Thymus (tissue), 11 donors: ENCODE results near the gene ITPKB. TPM values are rescaled to one million over a fixed set of nuclear protein-coding genes. Genes with fewer than 3 reads are reported as not detected.
"Not testable (repeated sequence)": the region's sequence is repeated elsewhere in the genome, so short reads cannot be mapped to it uniquely, and the experiment has no call there.

Experiments used
- DNase-seq, 9 donors: peaks; one replicate each; pipeline ENCODE4 v3.0.0-alpha.2; 2013; ENCODE audit warnings: low spot score in 9 of 9, low read depth in 6 of 9, missing footprints in 1 of 9
- H3K27ac ChIP-seq, 2 donors: one replicate each; pipeline ENCODE4 v1.5.1; 2013; ENCODE audit warnings: control low read depth in 1 of 2, low read depth in 1 of 2, low read length in 1 of 2, mild to moderate bottlenecking in 1 of 2, moderate library complexity in 1 of 2
- H3K27me3 ChIP-seq, 2 donors: one replicate each; pipeline ENCODE4 v1.5.1; 2013; ENCODE audit warnings: low read length in 1 of 2; ENCODE audit not compliant: control insufficient read depth in 2 of 2, insufficient read depth in 1 of 2
- H3K36me3 ChIP-seq, 2 donors: one replicate each; pipeline ENCODE4 v1.5.1; 2013; ENCODE audit warnings: low read length in 1 of 2, mild to moderate bottlenecking in 1 of 2, moderate library complexity in 1 of 2; ENCODE audit not compliant: control insufficient read depth in 2 of 2, insufficient read depth in 2 of 2
- H3K4me1 ChIP-seq, 2 donors: one replicate each; pipeline ENCODE4 v1.5.1; 2013; ENCODE audit warnings: low read length in 2 of 2; ENCODE audit not compliant: control insufficient read depth in 2 of 2, insufficient read depth in 2 of 2
- H3K4me3 ChIP-seq, 2 donors: one replicate each; pipeline ENCODE4 v1.5.1; 2013; ENCODE audit warnings: low read length in 2 of 2, control low read depth in 1 of 2, mild to moderate bottlenecking in 1 of 2
- H3K9me3 ChIP-seq, 2 donors: one replicate each; pipeline ENCODE4 v1.5.1; 2013; ENCODE audit warnings: low read length in 1 of 2, mild to moderate bottlenecking in 1 of 2; ENCODE audit not compliant: control insufficient read depth in 2 of 2, insufficient read depth in 1 of 2
- WGBS: extraction: QIAGEN DNeasy Blood & Tissue Kit; methylation state at CpG from one replicate; pipeline ENCODE4 v1.1.7; 2013; 5-methylcytosine and 5-hydroxymethylcytosine counted together
- polyA plus RNA-seq: library from polyadenylated mRNA; stranded (reverse); fragments of 200-250 nt; gene quantifications from one replicate; pipeline ENCODE4 v1.2.3, GENCODE V29; 2013
- total RNA-seq: library from RNA; stranded (reverse); fragments of 120-200 nt; gene quantifications from one replicate; pipeline ENCODE4 v1.2.4, GENCODE V29; 2013
- donor health status: healthy.

The ITPKB gene
- total and polyA plus RNA-seq, 2 donors, result 22.7 to 32.0 TPM

GRCh38 chr1:226622012-226622411 lies 117.1 kb downstream of the ITPKB start:
- peaks cover 0 to 3% of the 10 kb centered on the region in 2 donors for H3K9me3 ChIP-seq
- H3K36me3 ChIP-seq, result no peaks in the 10 kb centered on the region
- no peak overlapping the region for H3K27ac ChIP-seq
- DNase-seq, result no peak
- H3K27me3 ChIP-seq, result peaks cover 0 to 5% of the 10 kb centered on the region in 2 donors
- peaks cover 0 to 6% of the 10 kb centered on the region in 2 donors for H3K4me1 ChIP-seq
- H3K4me3 ChIP-seq, result no peak overlapping the region

DNA sequence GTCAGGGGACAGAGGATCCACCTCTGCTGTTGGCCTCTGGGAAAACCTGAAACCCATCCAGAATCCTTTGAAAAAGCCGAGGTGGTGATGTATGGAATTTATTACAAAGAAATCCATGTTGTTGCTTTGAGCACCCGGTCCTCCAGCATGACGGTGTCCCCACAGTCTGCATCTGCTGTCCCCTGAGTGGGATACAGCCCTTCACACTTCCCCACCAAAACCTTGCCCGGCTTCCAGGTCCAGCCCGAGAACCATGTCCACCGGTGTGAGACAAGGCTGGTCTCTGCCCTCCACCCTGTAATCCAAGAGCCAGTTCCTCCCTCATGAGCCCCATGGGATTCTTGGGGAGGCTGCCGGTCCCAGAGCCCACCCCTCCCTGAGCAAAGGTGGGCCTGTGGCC lies 120.1 kb downstream of the ITPKB start:
- no peak overlapping the region for H3K27ac ChIP-seq
- H3K4me1 ChIP-seq, result no peaks in the 10 kb centered on the region
- no peak for DNase-seq
- no peak overlapping the region for H3K4me3 ChIP-seq
- peaks cover 0 to 6% of the 10 kb centered on the region in 2 donors for H3K27me3 ChIP-seq
- peaks cover 0 to 3% of the 10 kb centered on the region in 2 donors for H3K9me3 ChIP-seq
- WGBS, result 97% methylated on average over 7 of the region's 7 CpGs
- H3K36me3 ChIP-seq, result no peaks in the 10 kb centered on the region

DNA sequence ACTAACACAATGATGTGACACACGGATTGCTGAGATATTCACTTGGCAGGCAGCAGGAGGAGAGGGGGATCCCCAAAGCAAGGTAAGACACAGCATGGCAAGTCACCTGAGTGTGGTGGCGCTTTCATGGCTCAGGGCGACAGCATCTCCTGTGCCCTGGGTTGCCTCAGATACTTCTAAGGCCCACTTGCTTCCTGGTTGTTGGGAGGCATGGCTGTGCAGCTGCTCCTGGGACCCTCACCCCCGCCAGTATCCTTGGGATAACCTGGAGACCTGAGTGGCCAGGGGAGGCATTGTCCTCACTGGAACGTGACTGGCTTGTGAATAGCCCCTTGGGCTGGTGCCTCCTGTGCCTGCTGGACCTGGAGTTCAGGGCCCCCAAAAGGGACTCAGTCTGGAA lies 120.7 kb downstream of the ITPKB start:
- WGBS, result 67% methylated on average over 5 of the region's 5 CpGs
- Histone ChIP-seq H3K4me1 (no peaks in the 10 kb centered on the region), H3K9me3 (peaks cover 0 to 3% of the 10 kb centered on the region in 2 donors), H3K27ac (no peak overlapping the region), H3K4me3 (no peak overlapping the region), H3K27me3 (peaks cover 0 to 6% of the 10 kb centered on the region in 2 donors), H3K36me3 (no peaks in the 10 kb centered on the region)
- DNase-seq, result no peak

GRCh38 chr1:226617719-226618118 lies 121.4 kb downstream of the ITPKB start:
- WGBS, result 89% methylated on average over 1 of the region's 1 CpG
- not testable (repeated sequence) for H3K4me1 ChIP-seq, H3K9me3 ChIP-seq, DNase-seq, H3K27me3 ChIP-seq, H3K27ac ChIP-seq, H3K36me3 ChIP-seq, H3K4me3 ChIP-seq

GRCh38 chr1:226617109-226617508 lies 122.0 kb downstream of the ITPKB start:
- peaks cover 0 to 6% of the 10 kb centered on the region in 2 donors for H3K27me3 ChIP-seq
- WGBS, result 91% methylated on average over 8 of the region's 8 CpGs
- DNase-seq, result no peak
- H3K4me1 ChIP-seq, result no peaks in the 10 kb centered on the region
- H3K9me3 ChIP-seq, result peaks cover 0 to 3% of the 10 kb centered on the region in 2 donors
- no peak overlapping the region for H3K4me3 ChIP-seq
- no peak overlapping the region for H3K27ac ChIP-seq
- H3K36me3 ChIP-seq, result no peaks in the 10 kb centered on the region

DNA sequence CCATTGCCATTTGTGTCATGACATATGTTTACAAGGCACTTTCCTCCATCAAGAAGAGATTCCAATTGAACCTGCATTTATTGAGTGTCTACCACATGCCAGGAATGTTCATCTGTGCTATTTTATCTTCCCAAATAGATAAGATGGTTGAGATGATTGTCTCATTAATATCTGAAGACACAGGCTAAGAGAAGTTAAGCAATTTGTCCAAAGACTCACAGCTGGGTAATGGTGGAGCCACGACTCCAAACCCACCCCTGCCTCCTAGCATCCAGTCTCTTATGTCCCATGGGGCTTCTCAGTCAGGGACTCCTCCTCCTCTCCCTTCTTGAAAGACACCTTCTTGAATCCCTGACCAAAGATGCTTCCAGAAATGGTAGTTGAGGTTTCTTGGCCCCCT lies 122.4 kb downstream of the ITPKB start:
- peaks cover 0 to 6% of the 10 kb centered on the region in 2 donors for H3K27me3 ChIP-seq
- no peak overlapping the region for H3K4me3 ChIP-seq
- H3K9me3 ChIP-seq, result peaks cover 0 to 3% of the 10 kb centered on the region in 2 donors
- WGBS, result 92% methylated on average over 1 of the region's 1 CpG
- no peak overlapping the region for H3K27ac ChIP-seq
- DNase-seq, result no peak
- no peaks in the 10 kb centered on the region for H3K36me3 ChIP-seq
- H3K4me1 ChIP-seq, result no peaks in the 10 kb centered on the region

GRCh38 chr1:226615876-226616275 lies 123.2 kb downstream of the ITPKB start:
- DNase-seq, result no peak
- peaks cover 0 to 6% of the 10 kb centered on the region in 2 donors for H3K27me3 ChIP-seq
- H3K4me1 ChIP-seq, result no peaks in the 10 kb centered on the region
- no peaks in the 10 kb centered on the region for H3K36me3 ChIP-seq
- WGBS, result 96% methylated on average over 9 of the region's 9 CpGs
- no peak overlapping the region for H3K27ac ChIP-seq
- H3K4me3 ChIP-seq, result no peak overlapping the region
- peaks cover 0 to 3% of the 10 kb centered on the region in 2 donors for H3K9me3 ChIP-seq

GRCh38 chr1:226611980-226612379 lies 127.1 kb downstream of the ITPKB start:
- H3K9me3 ChIP-seq, H3K36me3 ChIP-seq, DNase-seq, H3K27ac ChIP-seq, H3K4me1 ChIP-seq, H3K4me3 ChIP-seq, H3K27me3 ChIP-seq: not testable (repeated sequence)
- WGBS, result 92% methylated on average over 6 of the region's 6 CpGs

GRCh38 chr1:226611301-226611700 lies 127.8 kb downstream of the ITPKB start:
- DNase-seq, result no peak
- no peaks in the 10 kb centered on the region for H3K4me1 ChIP-seq
- 74% methylated on average over 8 of the region's 8 CpGs for WGBS

GRCh38 chr1:226610671-226611070 lies 128.4 kb downstream of the ITPKB start:
- WGBS, result 93% methylated on average over 7 of the region's 7 CpGs
- Histone ChIP-seq H3K36me3 (no peaks in the 10 kb centered on the region), H3K9me3 (no peaks in the 10 kb centered on the region), H3K27me3 (peaks cover 5 to 6% of the 10 kb centered on the region in 2 donors), H3K4me3 (no peak overlapping the region), H3K27ac (no peak overlapping the region), H3K4me1 (no peaks in the 10 kb centered on the region)
- no peak for DNase-seq

More at GRCh38 chr1:226611301-226611700, 127.8 kb downstream of the ITPKB start:
- Histone ChIP-seq H3K9me3 (no peaks in the 10 kb centered on the region), H3K4me3 (no peak overlapping the region), H3K27ac (no peak overlapping the region), H3K27me3 (peaks cover 6 to 8% of the 10 kb centered on the region in 2 donors), H3K36me3 (no peaks in the 10 kb centered on the region)
